ENCODE measurements around the gene CNN3.
A peak's percentile ranks its signal among the peaks of the same experiment; 100 is the strongest.

The CNN3 gene

GRCh38 chr1:94969137-94969536 lies 42.2 kb upstream of the CNN3 start:
- DNase-seq (ENCODE audit: low read depth): no peak
- TF ChIP-seq CTCF (conservative IDR thresholded peaks at IDR 0.05; ENCODE audit: low read depth, low read length): no peak
- no peak overlapping the region for H3K4me3 ChIP-seq (ENCODE audit: low read depth, low read length)

- no peak for TF ChIP-seq CTCF (conservative IDR thresholded peaks at IDR 0.05; ENCODE audit: low read depth, low read length)
- DNase-seq (ENCODE audit: low read depth): no peak
- H3K4me3 ChIP-seq (ENCODE audit: low read depth, low read length): no peak overlapping the region
Observed at GRCh38 chr1:94966033-94966432, 39.1 kb upstream of the CNN3 start.

GRCh38 chr1:94963864-94964263 lies 37.0 kb upstream of the CNN3 start:
- TF ChIP-seq CTCF (conservative IDR thresholded peaks at IDR 0.05; ENCODE audit: low read depth, low read length): no peak
- no peak overlapping the region for H3K4me3 ChIP-seq (ENCODE audit: low read depth, low read length)
- no peak for DNase-seq (ENCODE audit: low read depth)

- peak overlapping the region; percentile 48 for H3K4me3 ChIP-seq (ENCODE audit: low read depth, low read length)
- TF ChIP-seq CTCF (conservative IDR thresholded peaks at IDR 0.05; ENCODE audit: low read depth, low read length): no peak
- peak; percentile 63 for DNase-seq (ENCODE audit: low read depth)
Observed at GRCh38 chr1:94962409-94963265, 35.7 kb upstream of the CNN3 start.

GRCh38 chr1:94961988-94962387 lies 35.1 kb upstream of the CNN3 start:
- no peak overlapping the region for H3K4me3 ChIP-seq (ENCODE audit: low read depth, low read length)
- TF ChIP-seq CTCF (conservative IDR thresholded peaks at IDR 0.05; ENCODE audit: low read depth, low read length): no peak
- DNase-seq (ENCODE audit: low read depth): no peak

GRCh38 chr1:94961582-94961981 lies 34.7 kb upstream of the CNN3 start:
- no peak for DNase-seq (ENCODE audit: low read depth)
- H3K4me3 ChIP-seq (ENCODE audit: low read depth, low read length): no peak overlapping the region
- TF ChIP-seq CTCF (conservative IDR thresholded peaks at IDR 0.05; ENCODE audit: low read depth, low read length): no peak

GRCh38 chr1:94958081-94958480 lies 31.2 kb upstream of the CNN3 start:
- TF ChIP-seq CTCF (conservative IDR thresholded peaks at IDR 0.05; ENCODE audit: low read depth, low read length): no peak
- no peak for DNase-seq (ENCODE audit: low read depth)
- no peak overlapping the region for H3K4me3 ChIP-seq (ENCODE audit: low read depth, low read length)

All from choroid plexus epithelial cell (primary cell).